GM18507 (cell line): ENCODE measurements around the gene ARHGAP19.

Experiments
- DNase-seq: peaks from one replicate; pipeline ENCODE4 v3.0.0; 2011; ENCODE audit warnings: low read depth; ENCODE audit not compliant: insufficient read length; ENCODE audit errors: extremely low spot score
- FAIRE-seq: peaks from 2 replicates; lab custom pipeline; 2011; peaks lifted over from hg19 to GRCh38; lab: Jason Lieb, UNC

The ARHGAP19 gene

GRCh38 chr10:97292097-97292861 is at the start of gene ARHGAP19:
ARHGAP19 (minus strand) TSS chr10:97292637; CDS start chr10:97292627, 10 bp downstream.
- peak; percentile 87 for DNase-seq

GRCh38 chr10:97341416-97341815 is 49.0 kb upstream of the ARHGAP19 start:
- FAIRE-seq, result no peak
- no peak for DNase-seq

More at GRCh38 chr10:97292097-97292861, at the start of gene ARHGAP19:
- peak; percentile 99 for FAIRE-seq

- FAIRE-seq (no peak), DNase-seq (no peak)
Measured at GRCh38 chr10:97338041-97338440, 45.6 kb upstream of the ARHGAP19 start.

GRCh38 chr10:97336942-97337831 is 44.8 kb upstream of the ARHGAP19 start:
- no peak for FAIRE-seq
- DNase-seq, result no peak

GRCh38 chr10:97336446-97336845 is 44.0 kb upstream of the ARHGAP19 start:
- no peak for FAIRE-seq

GRCh38 chr10:97336006-97336405 is 43.6 kb upstream of the ARHGAP19 start:
- no peak for FAIRE-seq
- no peak for DNase-seq

More at GRCh38 chr10:97336446-97336845, 44.0 kb upstream of the ARHGAP19 start:
- no peak for DNase-seq

- no peak for FAIRE-seq
- no peak for DNase-seq
Measured at GRCh38 chr10:97335188-97335619, 42.8 kb upstream of the ARHGAP19 start.

- FAIRE-seq, result peak; percentile 81
- peak; percentile 91 for DNase-seq
Measured at GRCh38 chr10:97334370-97335175, 42.1 kb upstream of the ARHGAP19 start, which contains the start of gene FRAT2. FRAT2 (minus strand) TSS chr10:97334729; CDS start chr10:97334572, 157 bp downstream.

GRCh38 chr10:97333601-97334369 is 41.3 kb upstream of the ARHGAP19 start:
- DNase-seq (no peak), FAIRE-seq (no peak)

- DNase-seq (no peak), FAIRE-seq (no peak)
Measured at GRCh38 chr10:97333351-97333600, 40.8 kb upstream of the ARHGAP19 start.

- FAIRE-seq (no peak), DNase-seq (no peak)
Measured at GRCh38 chr10:97332591-97333350, 40.3 kb upstream of the ARHGAP19 start.

GRCh38 chr10:97331153-97331703 is 38.8 kb upstream of the ARHGAP19 start:
- FAIRE-seq, result no peak
- no peak for DNase-seq

- no peak for DNase-seq
Measured at GRCh38 chr10:97329766-97330165, 37.3 kb upstream of the ARHGAP19 start.

GRCh38 chr10:97328646-97329453 is 36.4 kb upstream of the ARHGAP19 start:
- DNase-seq, result no peak

More at GRCh38 chr10:97329766-97330165, 37.3 kb upstream of the ARHGAP19 start:
- FAIRE-seq, result no peak

GRCh38 chr10:97327348-97328294 is 35.2 kb upstream of the ARHGAP19 start:
- DNase-seq (no peak), FAIRE-seq (no peak)

More at GRCh38 chr10:97328646-97329453, 36.4 kb upstream of the ARHGAP19 start:
- FAIRE-seq, result no peak

GRCh38 chr10:97325754-97326153 is 33.3 kb upstream of the ARHGAP19 start:
- no peak for DNase-seq
- FAIRE-seq, result no peak
